ENCODE results near the gene ALOXE3.
"Not testable (repeated sequence)": the region's sequence is repeated elsewhere in the genome, so short reads cannot be mapped to it uniquely, and the experiment has no call there.

ALOXE3 gene

DNA sequence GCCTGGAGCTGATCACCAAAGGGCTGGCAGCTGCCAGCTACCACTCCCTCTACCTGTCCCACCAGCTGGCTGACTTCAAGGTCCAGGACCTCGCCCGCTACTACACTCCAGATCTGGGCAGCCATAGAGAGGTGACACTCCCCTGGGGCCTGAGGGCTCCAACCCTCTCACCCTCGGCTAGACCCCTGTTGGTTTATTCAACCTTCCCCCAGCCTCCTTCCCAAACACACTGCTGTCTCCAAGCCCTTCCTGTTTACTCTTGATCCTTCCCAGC is 48.8 kb downstream of the ALOXE3 start:
- DNase-seq (ENCODE audit: low read depth) = no peak

DNA sequence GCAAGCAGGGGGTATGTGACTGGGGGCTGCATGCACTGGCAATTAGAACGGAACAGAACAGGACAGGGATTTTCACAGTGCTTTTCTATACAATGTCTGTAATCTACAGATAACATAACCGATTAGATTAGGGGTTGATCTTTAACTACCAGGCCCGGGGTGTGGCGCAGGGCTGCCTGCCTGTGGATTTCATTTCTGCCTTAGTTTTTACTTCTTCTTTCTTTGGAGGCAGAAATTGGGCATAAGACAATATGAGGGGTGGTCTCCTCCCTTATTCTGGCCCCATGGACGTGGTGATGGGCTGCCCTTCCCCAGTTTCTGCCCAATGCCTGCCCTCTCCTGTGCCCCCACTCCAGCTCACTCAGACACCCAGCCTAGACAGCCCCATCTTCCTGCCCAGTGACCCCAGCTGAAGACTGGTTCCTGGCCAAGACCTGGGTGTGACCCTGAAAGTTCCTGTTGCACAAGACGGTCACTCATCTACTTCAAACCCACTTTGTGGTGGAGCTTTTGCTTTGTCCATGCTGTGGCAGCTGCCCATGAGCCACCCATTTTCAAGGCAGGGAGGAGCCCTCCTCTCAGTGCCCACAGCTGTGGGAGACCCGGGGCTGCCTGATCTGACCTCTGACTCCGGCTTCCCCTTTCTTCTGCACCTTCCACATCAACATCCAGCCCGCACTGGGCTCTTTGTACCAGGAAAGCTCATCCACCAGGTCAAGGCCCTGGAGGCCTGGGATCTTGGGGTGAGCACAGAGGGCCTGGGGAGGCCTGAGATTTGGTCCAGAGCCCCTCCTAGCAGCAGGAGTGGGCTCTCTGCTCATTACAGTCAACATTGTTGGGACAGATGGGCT is 49.4 kb downstream of the ALOXE3 start:
- DNase-seq (ENCODE audit: low read depth) = no peak

DNA sequence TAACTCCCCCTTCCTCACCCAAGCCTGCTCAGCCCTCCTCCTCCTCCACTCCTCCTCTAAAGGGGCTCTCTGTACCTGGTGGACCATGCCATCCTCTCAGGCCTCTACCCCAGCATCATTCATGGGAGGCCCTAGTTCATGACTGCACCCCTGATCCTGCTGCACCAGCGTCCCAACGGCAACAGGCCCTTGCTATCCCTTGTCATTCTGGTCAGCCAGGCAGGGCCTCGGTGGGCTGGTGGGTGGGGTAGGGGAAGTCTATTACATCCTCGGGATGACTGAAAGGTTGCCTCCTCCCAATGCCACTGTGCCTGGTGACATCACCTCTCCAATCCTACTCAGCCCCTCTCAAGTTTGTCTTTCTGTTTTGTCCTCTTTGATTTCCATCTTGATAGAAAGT is 50.5 kb downstream of the ALOXE3 start:
- DNase-seq (ENCODE audit: low read depth) = no peak

DNA sequence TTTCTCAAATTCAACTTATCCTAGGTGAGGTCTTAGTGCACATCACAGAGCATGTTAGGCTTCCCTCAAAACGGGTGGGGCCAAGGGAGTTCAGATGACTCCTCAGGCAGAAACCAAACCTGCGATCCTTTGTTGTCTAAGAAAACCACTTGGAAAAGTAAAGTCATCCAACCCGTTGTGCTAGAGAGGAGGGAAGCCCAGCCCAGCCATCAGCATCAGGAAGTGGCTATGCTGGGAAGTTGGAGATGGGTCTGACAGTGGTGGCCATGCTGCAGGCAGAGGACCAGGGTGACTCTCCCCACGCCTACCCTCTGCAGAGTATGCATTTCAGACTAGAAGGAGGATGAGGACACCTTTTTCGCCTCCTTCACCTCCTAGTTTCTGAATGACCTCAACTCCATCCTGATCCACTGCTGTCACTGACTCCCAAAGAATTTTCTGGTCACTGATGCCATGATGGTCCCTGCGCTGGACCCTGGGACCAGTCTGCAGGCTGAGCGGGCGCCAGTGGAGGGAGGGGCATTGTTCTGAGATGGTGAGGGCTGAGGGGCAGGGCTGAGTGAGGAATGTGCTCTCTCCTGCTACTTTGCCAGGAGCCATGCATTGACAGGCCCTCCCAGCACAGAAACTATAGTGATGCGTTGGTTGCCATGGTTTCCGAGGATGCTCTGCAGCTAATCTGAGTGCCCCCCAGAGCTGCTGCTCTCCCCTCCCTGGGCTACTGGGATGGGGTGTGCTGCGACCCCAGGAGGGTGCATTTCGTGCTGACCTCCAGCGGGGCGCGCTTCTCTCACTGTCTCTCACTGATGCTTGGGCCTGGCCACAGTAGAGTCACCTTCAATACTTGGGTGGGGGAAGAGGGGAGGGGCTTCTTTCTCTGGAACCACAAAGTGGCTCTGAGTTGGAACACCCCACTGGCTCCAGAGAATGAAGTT is 51.2 kb downstream of the ALOXE3 start:
- DNase-seq (ENCODE audit: low read depth) = no peak

DNA sequence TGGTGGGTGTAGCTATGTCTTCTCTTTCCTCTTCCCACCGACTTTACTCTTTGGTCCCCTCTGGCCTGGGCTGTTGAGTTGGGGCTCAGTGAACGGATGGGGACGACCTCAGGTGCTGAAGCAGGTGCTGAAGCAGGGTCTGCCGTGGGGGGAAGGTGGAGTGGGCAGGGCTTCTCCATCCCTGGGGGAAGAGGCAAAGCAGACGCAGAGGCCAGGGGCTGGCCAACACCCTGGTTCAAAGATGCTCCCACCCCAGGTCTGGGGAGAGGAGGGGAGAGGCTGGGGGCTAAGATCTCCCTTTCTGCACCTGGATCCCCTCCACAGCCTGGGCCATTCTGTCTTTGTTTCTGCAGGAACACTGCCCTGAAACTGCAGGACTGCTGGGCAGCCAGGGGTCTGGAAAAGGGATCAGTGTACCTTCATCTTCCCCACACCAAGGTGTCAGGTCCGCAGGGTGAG is 53.7 kb downstream of the ALOXE3 start:
- no peak for DNase-seq (ENCODE audit: low read depth)

DNA sequence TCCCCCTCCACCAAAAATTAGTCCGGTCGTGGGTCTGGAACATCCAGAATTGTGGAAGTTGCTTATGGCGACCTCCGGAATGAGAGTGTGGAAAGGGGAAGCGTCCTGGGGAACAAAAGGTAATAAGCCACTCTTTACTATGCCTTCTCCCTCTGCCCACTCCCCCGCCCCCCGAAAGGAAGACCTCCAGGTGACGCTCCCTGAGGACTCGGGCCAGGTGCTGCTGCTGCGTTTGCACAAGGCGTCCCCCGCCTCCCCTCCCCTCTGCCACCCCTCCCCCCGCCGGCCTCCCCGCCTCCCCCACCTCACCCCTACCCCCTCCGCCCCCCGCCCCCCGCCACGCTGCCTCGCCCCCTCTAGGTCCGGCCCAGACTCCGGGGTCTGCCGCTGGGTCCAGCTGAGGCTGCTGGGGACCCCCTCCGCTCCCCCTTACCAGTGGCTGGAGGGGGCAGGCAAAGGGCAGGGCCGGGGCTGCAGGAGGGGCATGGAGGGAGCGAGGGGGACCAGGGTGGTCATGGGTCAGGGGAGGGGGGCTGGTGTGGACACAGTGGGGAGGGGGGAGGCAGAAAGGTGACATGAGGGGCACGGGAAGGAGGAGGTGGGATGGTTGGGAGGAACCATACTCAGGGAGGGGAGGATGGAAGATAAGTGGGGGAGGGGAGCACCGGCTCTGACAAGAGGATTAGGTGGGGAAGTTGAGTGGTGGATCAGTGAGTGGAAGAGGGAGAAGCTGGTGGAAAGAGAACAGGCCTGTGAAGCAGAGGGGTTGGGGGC is 54.4 kb downstream of the ALOXE3 start:
- DNase-seq (ENCODE audit: low read depth) = no peak

DNA sequence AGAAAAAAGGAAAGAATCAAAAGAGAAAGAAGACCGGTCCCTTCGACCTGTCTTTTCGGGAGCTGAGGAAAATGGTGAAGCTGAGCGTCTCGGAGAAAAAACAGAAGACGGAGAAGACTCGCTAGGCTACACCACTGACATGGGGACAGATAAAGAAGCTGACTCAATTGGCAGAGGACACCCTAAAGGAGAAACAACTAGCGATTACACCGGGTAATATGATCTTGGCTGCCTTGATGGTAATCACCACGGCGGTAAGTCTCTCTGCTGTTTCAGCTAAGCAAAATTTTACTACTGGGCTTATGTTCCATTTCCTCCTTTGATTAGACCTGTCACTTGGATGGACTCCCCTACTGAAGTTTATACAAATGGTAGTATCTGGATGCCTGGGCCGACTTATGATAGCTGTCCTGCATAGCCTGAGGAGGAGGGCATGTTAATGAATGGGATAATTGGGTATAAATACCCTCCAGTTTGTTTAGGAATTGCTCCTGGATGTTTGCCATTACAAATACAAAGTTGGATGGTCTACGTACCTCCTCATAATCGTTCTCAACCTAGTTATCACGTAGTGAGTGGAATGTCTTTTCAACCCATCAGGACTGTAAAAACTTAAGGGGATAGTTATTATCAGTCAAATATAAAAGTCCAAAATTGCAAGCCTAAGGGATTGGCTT is 55.4 kb downstream of the ALOXE3 start:
- no peak for DNase-seq (ENCODE audit: low read depth)

DNA sequence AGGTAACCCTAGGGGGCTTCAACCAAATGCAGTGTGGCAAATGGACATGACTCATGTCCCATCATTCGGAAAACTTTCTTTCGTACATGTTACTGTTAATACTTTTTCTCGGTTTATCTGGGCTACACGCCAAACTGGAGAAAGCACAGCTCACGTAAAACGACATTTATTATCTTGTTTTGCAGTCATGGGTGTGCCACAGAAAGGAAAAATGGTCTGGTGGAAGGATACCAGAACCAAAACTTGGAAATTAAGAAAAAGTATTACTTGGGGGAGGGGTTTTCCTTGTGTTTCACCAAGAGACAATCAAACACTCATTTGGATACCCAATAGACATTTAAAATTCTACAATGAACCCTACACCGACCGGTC is 55.9 kb downstream of the ALOXE3 start:
- no peak for DNase-seq (ENCODE audit: low read depth)

DNA sequence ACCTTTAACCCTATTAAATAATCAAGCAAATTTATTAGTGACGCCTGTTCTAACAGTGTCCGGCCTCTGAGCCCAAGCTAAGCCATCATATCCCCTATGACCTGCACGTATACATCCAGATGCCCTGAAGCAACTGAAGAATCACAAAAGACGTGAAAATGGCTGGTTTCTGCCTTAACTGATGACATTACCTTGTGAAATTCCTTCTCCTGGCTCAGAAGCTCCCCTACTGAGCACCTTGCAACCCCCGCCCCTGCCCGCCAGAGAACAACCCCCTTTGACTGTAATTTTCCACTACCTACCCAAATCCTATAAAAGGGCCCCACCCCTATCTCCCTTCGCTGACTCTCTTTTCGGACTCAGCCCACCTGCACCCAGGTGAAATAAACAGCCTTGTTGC is 56.5 kb downstream of the ALOXE3 start:
- not testable (repeated sequence) for DNase-seq (ENCODE audit: low read depth)

DNA sequence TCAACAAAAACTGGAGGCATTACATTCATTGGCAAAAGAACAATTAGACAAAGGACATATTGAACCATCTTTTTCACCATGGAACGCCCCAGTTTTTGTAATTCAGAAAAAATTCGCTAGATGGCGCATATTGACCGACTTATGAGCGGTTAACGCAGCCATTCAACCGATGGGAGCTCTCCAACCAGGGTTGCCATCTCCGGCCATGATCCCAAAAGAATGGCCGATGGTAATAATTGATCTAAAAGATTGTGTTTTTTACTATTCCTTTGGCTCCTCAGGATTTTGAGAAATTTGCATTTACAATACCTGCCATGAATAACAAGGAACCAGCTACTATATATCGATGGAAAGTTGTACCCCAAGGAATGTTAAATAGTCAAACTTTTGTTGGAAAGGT is 58.0 kb downstream of the ALOXE3 start:
- peak; percentile 48 for DNase-seq (ENCODE audit: low read depth)

DNA sequence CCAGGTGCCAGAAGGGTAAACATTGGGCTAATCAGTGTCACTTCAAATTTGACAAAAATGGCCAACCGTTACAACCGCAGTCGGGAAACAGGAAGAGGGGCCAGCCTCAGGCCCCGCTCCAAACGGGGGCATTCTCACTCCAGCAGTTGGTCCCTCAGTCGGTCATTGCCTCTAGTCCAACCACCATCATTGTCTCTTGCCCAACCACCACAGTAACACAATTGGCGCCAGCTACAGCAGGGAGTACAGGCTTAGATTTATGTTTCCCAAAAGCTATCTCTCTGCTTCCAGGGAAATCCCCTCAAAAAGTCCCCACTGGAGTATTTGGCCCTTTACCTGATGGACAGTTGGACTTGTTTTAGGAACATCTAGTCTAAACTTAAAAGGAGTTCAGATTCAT is 59.2 kb downstream of the ALOXE3 start:
- DNase-seq (ENCODE audit: low read depth) = no peak

DNA sequence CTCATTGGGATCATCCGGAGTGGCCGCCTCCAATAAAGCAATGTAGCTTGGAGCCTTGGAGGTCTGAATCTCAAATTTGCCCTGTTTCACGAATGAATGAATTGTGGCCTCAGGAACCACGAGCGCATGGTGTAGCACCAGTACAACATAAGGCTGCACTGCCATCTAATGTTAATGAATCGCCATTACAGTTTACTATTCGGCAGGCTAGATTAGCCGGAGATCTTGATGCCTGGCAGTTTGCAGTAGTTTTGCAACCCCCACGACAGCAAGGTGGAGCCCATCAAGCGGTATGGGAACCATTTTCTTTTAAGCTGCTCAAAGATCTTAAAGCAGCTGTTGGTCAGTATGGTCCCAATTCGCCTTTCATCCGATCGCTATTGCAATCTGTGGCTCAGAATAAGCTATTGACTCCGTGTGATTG is 60.6 kb downstream of the ALOXE3 start:
- DNase-seq (ENCODE audit: low read depth) = peak; percentile 39

DNA sequence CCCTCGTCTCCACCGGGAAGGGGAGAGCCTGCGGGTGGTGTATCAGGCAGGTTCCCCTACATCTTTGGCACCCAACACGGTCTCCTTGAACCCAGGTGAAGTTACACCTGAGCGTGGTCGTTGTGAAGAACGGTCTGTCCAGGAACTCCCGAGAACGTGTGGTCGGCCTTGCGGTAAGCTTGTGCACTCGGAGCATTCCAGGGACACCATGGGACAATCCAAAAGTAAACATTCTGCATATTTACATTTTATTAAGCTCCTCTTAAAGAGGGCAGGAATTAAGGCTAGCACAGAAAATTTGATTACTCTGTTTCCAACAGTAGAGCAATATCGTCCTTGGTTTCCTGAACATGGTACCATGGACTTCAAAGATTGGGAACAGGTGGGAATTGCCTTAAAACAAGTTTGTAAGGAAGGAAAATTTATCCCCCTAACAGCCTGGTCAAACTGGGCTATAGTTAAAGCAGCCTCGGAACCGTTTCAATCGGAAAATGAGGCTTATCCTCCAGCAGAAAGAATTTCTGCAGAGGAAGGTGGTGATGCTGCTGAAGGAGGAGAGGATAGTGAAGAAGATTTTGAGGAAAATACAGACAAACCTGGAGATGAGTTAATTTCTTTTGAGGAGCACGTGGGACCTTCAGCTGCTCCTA is 61.2 kb downstream of the ALOXE3 start:
- no peak for DNase-seq (ENCODE audit: low read depth)

DNA sequence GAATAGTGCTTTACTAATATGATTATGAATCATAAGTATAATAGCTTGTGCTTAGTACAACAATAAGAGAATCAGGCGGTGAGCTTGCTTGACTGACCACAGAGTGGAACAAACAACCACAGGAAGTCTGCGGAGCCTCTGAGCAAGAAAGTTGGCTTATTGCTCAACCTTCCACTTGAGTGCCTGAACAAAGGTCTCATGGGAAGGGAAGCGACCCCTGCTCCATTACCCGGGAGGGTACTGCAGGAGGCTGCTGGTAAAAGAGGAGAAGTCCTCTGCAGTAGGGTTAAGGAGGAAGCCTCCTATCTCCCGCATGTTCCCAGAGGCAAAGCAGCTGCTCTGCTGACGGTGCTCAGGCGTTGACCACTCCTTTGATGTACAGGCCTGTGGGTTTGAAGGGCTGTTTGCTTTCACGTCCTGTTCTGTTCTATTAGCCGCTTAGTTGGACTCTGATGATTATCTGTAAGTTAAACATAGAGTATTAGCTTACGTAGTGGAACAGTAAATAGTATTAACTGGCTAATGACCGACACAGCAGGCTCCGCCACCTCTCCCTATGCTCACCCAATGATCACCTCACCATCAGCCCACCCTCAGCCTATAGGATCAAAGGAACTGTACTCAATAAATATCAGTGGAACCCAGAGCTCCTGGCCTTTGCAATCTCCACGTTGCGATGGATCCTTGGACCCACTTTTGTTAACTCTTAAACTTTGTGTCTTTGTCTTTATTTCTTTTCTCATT is 61.9 kb downstream of the ALOXE3 start:
- DNase-seq (ENCODE audit: low read depth) = no peak

DNA sequence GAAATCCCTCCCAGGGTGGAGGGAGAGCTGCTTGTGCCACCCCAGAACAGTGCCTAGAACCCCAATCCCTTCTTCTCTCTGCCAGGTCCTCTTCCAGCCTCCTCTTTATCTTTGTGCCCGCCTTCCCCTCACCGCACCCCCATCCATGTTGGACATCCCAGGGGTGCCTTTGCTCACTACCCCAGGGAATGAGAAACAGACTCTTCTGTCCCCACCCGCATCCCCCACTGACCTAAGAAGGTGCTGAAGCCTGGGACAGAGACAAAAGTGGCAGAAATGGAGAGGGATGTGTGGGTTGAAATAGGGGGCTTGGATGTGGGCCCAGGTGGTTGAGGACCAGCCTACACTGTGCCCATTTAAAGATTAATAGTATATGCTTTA is 62.5 kb downstream of the ALOXE3 start:
- DNase-seq (ENCODE audit: low read depth) = no peak

DNA sequence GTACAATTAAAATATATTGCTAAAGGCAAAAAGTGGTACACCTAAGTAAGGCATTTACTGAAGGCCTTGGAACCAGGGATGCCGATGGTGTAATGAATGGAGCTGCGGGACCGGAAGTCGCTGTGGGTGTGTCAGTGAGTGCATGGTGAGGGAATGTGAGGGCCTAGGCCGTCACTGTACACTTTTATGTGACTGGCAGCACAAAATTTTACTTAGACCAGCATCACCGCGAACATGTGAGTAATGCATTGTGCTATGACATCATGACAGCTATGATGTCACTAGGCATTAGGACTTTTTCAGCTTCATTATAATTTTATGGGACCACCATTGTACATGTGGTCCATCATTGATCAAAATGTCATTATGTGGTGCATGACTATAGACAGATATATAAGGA is 64.7 kb downstream of the ALOXE3 start:
- no peak for DNase-seq (ENCODE audit: low read depth)

DNA sequence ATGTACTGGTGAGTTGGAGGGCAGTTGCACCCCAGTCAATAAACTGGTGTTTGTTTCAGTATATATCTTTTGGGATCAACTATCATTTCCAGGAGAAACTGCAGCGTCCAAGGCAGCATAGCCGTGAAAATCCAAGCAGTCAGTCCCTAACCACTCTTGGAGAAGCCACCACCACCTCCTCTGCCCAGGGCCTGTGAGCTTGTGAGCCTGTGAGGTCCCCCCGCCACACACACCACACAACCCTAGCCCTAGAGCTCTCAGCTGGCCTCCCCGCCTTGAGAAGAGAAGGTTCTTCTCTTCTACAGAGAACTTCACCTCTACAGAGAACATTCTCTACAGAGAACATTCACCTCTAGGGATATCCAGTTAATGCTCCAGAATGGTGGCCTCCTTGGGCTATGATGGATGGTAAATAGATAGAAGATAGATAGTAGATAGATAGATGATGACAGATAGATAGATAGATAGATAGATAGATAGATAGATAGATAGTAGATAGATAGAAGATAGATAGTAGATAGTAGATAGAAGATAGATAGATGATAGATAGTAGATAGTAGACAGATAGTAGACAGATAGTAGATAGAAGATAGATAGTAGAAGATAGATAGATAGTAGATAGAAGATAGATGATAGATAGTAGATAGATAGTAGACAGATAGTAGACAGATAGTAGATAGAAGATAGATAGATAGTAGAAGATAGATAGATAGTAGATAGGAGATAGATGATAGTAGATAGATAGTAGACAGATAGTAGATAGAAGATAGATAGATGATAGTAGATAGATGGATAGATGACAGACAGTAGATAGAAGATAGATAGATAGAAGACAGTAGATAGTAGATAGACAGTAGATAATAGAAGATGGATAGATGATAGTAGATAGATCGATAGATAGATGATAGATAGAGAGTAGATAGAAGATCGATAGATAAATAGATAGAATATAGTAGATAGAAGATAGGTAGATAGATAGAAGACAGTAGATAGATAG is 65.8 kb downstream of the ALOXE3 start:
- DNase-seq (ENCODE audit: low read depth) = no peak

DNA sequence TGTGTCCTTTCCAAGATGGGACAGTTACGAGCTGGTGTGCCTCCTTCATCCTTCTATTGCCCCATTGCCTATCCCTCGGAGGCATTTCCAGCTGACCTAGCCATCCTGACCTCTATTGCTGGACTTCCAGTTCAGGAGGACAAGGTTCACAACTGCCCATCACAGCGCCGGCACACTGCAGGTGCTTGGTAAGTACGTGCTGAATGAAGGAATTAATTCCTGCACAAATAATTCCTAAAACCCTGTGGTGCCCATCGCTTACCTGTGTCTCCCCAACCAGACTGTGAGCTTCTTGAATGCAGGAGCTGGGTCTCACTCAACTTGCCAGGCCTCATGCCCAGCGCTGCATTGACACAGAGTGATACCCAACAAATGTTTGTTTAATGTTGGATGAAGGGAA is 66.5 kb downstream of the ALOXE3 start:
- DNase-seq (ENCODE audit: low read depth) = no peak

DNA sequence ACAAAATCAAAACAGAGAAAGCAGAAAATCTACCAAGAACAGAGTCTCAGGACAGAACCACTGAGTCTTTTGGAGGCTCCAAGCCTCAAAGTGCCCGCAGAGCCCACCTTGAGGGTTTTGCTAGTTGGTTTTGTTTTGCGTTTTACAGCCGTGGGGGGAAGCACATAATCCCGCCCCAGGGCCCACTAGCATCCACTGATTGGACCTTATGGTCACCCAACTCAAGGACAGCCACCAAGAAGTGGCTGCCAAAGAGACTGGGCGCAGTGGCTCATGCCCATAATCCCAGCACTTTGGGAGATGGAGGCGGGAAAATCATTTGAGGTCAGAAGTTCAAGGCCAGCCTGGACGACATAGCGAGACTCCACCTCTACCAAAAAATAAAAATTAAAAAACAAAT is 69.6 kb downstream of the ALOXE3 start:
- DNase-seq (ENCODE audit: low read depth) = no peak

DNA sequence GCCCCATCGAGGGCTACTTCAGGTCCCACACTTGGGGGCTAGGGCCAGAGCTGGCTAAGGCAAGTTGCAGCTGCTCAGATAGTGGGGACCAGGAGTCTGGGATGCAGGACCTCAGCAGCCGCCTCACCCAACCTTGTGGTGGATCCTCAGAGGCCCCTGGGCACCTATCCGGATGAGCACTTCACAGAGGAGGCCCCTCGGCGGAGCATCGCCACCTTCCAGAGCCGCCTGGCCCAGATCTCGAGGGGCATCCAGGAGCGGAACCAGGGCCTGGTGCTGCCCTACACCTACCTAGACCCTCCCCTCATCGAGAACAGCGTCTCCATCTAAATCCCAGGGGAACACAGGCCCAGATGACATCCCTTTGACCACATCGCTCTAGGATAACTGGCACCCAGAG is 70.1 kb downstream of the ALOXE3 start:
- DNase-seq (ENCODE audit: low read depth) = no peak

Measured in stimulated activated CD4-positive, alpha-beta T cell treated with anti-CD3 and anti-CD28 coated beads, Interleukin-2, amount 100 ng/mL, for 4 hours (primary cell).